Breast epithelium (tissue), 4 donors: Measurements from ENCODE around the gene CASK. TPM values are rescaled to one million over a fixed set of nuclear protein-coding genes. Genes with fewer than 3 reads are reported as not detected.

Source experiments
- DNase-seq, 2 donors: peaks; one replicate each; pipeline ENCODE4 v3.0.0-alpha.2; 2019; ENCODE audit warnings: low spot score in 2 of 2
- H3K27ac ChIP-seq, 2 donors: fragments of 200-600 bp; sonication (generic) in 1 of 2; one replicate each; pipeline ENCODE4 v1.5.1; 2016 to 2019; ENCODE audit warnings: mild to moderate bottlenecking in 1 of 2
- H3K27me3 ChIP-seq, 2 donors: fragments of 200-600 bp; sonication (generic) in 1 of 2; one replicate each; pipeline versions ENCODE4 v1.5.1 to v1.6.0; 2017 to 2019; ENCODE audit warnings: control low read depth in 1 of 2, mild to moderate bottlenecking in 1 of 2
- H3K36me3 ChIP-seq: fragments of 200-600 bp; one replicate; pipeline ENCODE4 v1.5.1; 2019
- H3K4me1 ChIP-seq, 2 donors: fragments of 200-600 bp; sonication (generic); one replicate each; pipeline ENCODE4 v1.5.1; 2016 to 2019; ENCODE audit warnings: control low read depth in 1 of 2
- H3K4me3 ChIP-seq, 3 donors: fragments of 200-600 bp; sonication (generic); 1 replicate in 2 of 3; 2 replicates in 1 of 3; pipeline ENCODE4 v1.5.1; 2016 to 2019; ENCODE audit warnings: mild to moderate bottlenecking in 3 of 3, moderate library complexity in 2 of 3
- H3K9me3 ChIP-seq, 2 donors: fragments of 200-600 bp; sonication (generic) in 1 of 2; one replicate each; pipeline ENCODE4 v1.5.1; 2016 to 2019; ENCODE audit warnings: control low read depth in 1 of 2
- CTCF ChIP-seq, 3 donors: fragments of 450-650 bp; IDR thresholded peaks; one replicate each; pipeline ENCODE4 v1.5.1; 2016 to 2017; ENCODE audit warnings: antibody characterized with exemption in 3 of 3, mild to moderate bottlenecking in 3 of 3, moderate library complexity in 3 of 3
- POLR2A ChIP-seq: fragments of 450-650 bp; IDR thresholded peaks from one replicate; pipeline ENCODE4 v1.6.1; 2016; ENCODE audit warnings: antibody characterized with exemption, mild to moderate bottlenecking, moderate library complexity
- POLR2AphosphoS5 ChIP-seq, 3 donors: sonication (generic); formaldehyde crosslinking; IDR thresholded peaks; one replicate each; pipeline ENCODE4 v1.6.1; 2017; ENCODE audit warnings: antibody characterized with exemption in 3 of 3
- intact Hi-C: fragments of 100-400 bp; cut with DNase I; formaldehyde crosslinking; loops from one replicate; pipeline ENCODE4 v1.15.1; 2023; ENCODE audit warnings: low total_unique reads
- total RNA-seq, 3 donors: library from RNA; depleted of rRNA; stranded (reverse); fragments of >200 nt; gene quantifications; one replicate each; pipeline ENCODE4 v1.1.0, GENCODE V29; 2016

The CASK gene
- total RNA-seq, 3 donors from 2014 or later, result 34.4 to 103 (median 52.4) TPM

GRCh38 chrX:41711021-41711667 lies 212.2 kb downstream of the CASK start:
- intact Hi-C loops, result no loop called here

GRCh38 chrX:41708486-41708885 lies 214.9 kb downstream of the CASK start:
- no peak overlapping the region for H3K27ac ChIP-seq
- no peak for TF ChIP-seq CTCF (IDR thresholded peaks at IDR 0.05)
- TF ChIP-seq POLR2A, result no peak
- no peak for TF ChIP-seq POLR2AphosphoS5 (IDR thresholded peaks at IDR 0.05)
- intact Hi-C loops, result no loop called here
- H3K36me3 ChIP-seq, result no peaks in the 10 kb centered on the region
- H3K4me1 ChIP-seq, result no peaks in the 10 kb centered on the region
- peaks cover 0 to 36% of the 10 kb centered on the region in 2 donors for H3K27me3 ChIP-seq
- no peak overlapping the region for H3K4me3 ChIP-seq
- no peaks in the 10 kb centered on the region for H3K9me3 ChIP-seq
- no peak for DNase-seq

More at GRCh38 chrX:41711021-41711667, 212.2 kb downstream of the CASK start:
- no peak overlapping the region for H3K4me3 ChIP-seq
- H3K9me3 ChIP-seq, result no peaks in the 10 kb centered on the region
- H3K27me3 ChIP-seq, result peaks cover 0 to 26% of the 10 kb centered on the region in 2 donors
- DNase-seq, result no peak
- no peaks in the 10 kb centered on the region for H3K36me3 ChIP-seq
- TF ChIP-seq POLR2AphosphoS5 (IDR thresholded peaks at IDR 0.05) (no peak), CTCF (IDR thresholded peaks at IDR 0.05) (no peak), POLR2A (no peak)
- H3K27ac ChIP-seq, result no peak overlapping the region
- H3K4me1 ChIP-seq, result no peaks in the 10 kb centered on the region

GRCh38 chrX:41707218-41707617 lies 216.1 kb downstream of the CASK start:
- Histone ChIP-seq H3K27ac (no peak overlapping the region), H3K4me3 (no peak overlapping the region), H3K27me3 (peaks cover 0 to 27% of the 10 kb centered on the region in 2 donors), H3K36me3 (no peaks in the 10 kb centered on the region), H3K9me3 (no peaks in the 10 kb centered on the region), H3K4me1 (no peaks in the 10 kb centered on the region)
- intact Hi-C loops, result no loop called here
- TF ChIP-seq POLR2AphosphoS5 (IDR thresholded peaks at IDR 0.05) (no peak), POLR2A (no peak), CTCF (IDR thresholded peaks at IDR 0.05) (no peak)
- DNase-seq, result no peak

GRCh38 chrX:41705680-41706374 lies 217.5 kb downstream of the CASK start:
- intact Hi-C loops, result no loop called here
- H3K36me3 ChIP-seq, result no peaks in the 10 kb centered on the region
- no peak overlapping the region for H3K27ac ChIP-seq
- H3K4me3 ChIP-seq, result no peak overlapping the region
- H3K4me1 ChIP-seq, result no peaks in the 10 kb centered on the region
- DNase-seq, result no peak
- H3K27me3 ChIP-seq, result peaks cover 0 to 18% of the 10 kb centered on the region in 2 donors
- no peaks in the 10 kb centered on the region for H3K9me3 ChIP-seq
- TF ChIP-seq POLR2AphosphoS5 (IDR thresholded peaks at IDR 0.05) (no peak), POLR2A (no peak)

DNA sequence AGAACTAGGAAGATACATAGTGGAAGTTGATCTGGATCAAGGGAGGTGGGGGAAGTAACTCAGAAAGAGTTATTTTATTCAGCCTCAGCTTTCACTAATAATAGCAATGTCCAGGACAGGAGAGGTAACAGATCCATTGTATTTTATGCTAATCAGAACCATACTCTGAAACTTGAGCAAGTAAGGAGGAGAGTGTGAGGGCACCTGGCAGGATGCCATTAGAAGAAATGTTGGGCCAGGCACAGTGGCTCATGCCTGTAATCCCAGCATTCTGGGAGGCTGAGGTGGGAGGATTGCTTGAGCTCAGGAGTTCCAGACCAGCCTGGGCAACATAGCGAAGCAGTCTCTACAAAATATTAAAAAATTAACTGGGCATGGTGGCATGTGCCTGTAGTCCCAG lies 218.3 kb downstream of the CASK start:
- H3K27me3 ChIP-seq, result peaks cover 0 to 11% of the 10 kb centered on the region in 2 donors
- intact Hi-C loops, result no loop called here
- no peak for TF ChIP-seq POLR2A

GRCh38 chrX:41703574-41704029 lies 219.8 kb downstream of the CASK start:
- intact Hi-C loops, result no loop called here
- H3K9me3 ChIP-seq, result no peaks in the 10 kb centered on the region
- no peak for DNase-seq
- H3K36me3 ChIP-seq, result no peaks in the 10 kb centered on the region
- H3K27me3 ChIP-seq, result peaks cover 0 to 11% of the 10 kb centered on the region in 2 donors
- H3K27ac ChIP-seq, result no peak overlapping the region
- no peak overlapping the region for H3K4me3 ChIP-seq
- no peak for TF ChIP-seq POLR2AphosphoS5 (IDR thresholded peaks at IDR 0.05)
- no peak for TF ChIP-seq CTCF (IDR thresholded peaks at IDR 0.05)
- TF ChIP-seq POLR2A, result no peak
- no peaks in the 10 kb centered on the region for H3K4me1 ChIP-seq

More for the DNA sequence above, 218.3 kb downstream of the CASK start:
- H3K4me1 ChIP-seq, result no peaks in the 10 kb centered on the region
- no peaks in the 10 kb centered on the region for H3K36me3 ChIP-seq
- DNase-seq, result no peak
- H3K4me3 ChIP-seq, result no peak overlapping the region
- no peak overlapping the region for H3K27ac ChIP-seq
- no peaks in the 10 kb centered on the region for H3K9me3 ChIP-seq
